Memory B cell (primary cell): ENCODE data around the gene SH3BGRL2.
"Not testable (repeated sequence)": the region's sequence is repeated elsewhere in the genome, so short reads cannot be mapped to it uniquely, and the experiment has no call there.

Source experiments
- ATAC-seq: fragments of 150-1000 bp; cut with Tn5 transposase; 2 replicates; pipeline ENCODE4 v1.10.0; 2021; ENCODE audit warnings: low read depth, mild to moderate bottlenecking, moderate library complexity
- DNase-seq, 2 donors: peaks; one replicate each; pipeline ENCODE4 v3.0.0; 2022; ENCODE audit warnings: low spot score in 2 of 2
- H3K27ac Mint-ChIP-seq: one replicate; pipeline ENCODE4 v1.8.0; 2022; ENCODE audit warnings: mild to moderate bottlenecking, moderate library complexity, mixed read lengths
- H3K27me3 Mint-ChIP-seq: one replicate; pipeline ENCODE4 v1.8.0; 2022; ENCODE audit warnings: mixed read lengths
- H3K36me3 Mint-ChIP-seq: one replicate; pipeline ENCODE4 v1.8.0; 2022; ENCODE audit warnings: mild to moderate bottlenecking, mixed read lengths
- H3K4me1 Mint-ChIP-seq: one replicate; pipeline ENCODE4 v1.8.0; 2022; ENCODE audit warnings: mixed read lengths
- H3K4me3 Mint-ChIP-seq: one replicate; pipeline ENCODE4 v1.8.0; 2022; ENCODE audit warnings: mild to moderate bottlenecking, moderate library complexity, mixed read lengths
- H3K9me3 Mint-ChIP-seq: one replicate; pipeline ENCODE4 v1.8.0; 2022; ENCODE audit warnings: mixed read lengths

SH3BGRL2 gene

DNA sequence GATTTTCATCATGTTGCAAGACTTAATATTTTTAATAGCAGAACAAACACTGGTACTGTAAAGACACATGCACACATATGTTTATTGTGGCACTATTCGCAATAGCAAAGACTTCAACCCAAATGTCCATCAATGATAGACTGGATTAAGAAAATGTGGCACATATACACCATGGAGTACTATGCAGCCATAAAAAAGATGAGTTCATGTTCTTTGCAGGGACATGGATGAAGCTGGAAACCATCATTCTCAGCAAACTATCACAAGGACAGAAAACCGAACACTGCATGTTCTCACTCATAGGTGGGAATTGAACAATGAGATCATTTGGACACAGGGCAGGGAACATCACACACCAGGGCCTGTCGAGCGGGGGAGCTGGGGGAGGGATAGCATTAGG is 51.6 kb downstream of the SH3BGRL2 start:
- not testable (repeated sequence) for H3K4me1 Mint-ChIP-seq, DNase-seq, ATAC-seq, H3K27ac Mint-ChIP-seq, H3K36me3 Mint-ChIP-seq, H3K27me3 Mint-ChIP-seq, H3K9me3 Mint-ChIP-seq, H3K4me3 Mint-ChIP-seq

DNA sequence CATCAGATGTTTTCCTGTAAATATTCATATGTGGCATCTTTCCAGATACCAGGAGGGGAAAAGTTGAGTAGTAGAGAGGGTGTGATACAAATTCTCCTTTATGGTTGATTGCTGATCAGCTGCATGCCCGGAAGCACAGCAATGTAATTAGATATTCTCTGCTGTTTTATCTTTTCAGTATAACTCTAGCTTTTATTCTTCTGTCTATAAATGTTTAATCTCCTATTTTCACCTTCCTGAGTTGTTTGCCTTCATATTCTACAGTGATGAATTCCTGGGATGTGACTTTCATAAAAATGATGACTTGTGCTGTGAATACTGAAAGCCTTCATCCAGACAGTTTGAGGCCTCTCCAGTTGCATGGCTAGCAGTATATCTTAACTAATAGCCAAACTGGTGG is 53.7 kb downstream of the SH3BGRL2 start:
- DNase-seq (no peak), ATAC-seq (no peak)
- H3K36me3 Mint-ChIP-seq, result no peaks in the 10 kb centered on the region
- no peaks in the 10 kb centered on the region for H3K27me3 Mint-ChIP-seq
- H3K4me3 Mint-ChIP-seq, result no peak overlapping the region
- no peak overlapping the region for H3K27ac Mint-ChIP-seq
- H3K9me3 Mint-ChIP-seq, result peaks cover 2% of the 10 kb centered on the region
- H3K4me1 Mint-ChIP-seq, result no peaks in the 10 kb centered on the region

DNA sequence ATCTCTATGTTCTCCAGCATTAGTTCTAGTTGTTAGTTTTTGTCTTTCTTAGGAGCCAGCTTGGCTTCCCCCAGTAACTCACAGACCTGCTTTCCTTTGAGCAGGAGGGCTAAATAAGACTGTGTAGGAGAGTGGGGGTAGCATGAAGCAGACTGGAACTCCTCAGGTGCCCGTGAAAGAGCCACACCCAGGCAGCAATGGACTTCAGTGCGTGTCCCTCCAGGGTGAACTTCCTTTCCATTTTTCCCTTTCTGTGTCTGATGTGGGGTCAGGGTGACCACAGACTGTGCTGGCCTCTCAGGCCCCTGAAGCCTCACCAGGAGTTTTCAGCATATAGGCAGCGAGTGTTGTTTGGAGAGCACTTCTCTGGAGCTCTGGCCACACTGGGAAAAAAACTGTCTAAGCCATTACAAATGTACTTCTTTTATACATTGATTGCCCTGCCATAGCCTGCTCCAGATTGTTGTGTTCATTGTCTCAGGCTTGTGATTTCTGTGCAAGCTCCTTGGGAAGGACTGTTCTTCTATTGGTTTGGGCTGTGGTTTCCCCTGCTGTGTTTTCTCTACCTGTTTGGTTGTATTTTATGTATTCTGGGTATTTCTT is 55.7 kb downstream of the SH3BGRL2 start:
- no peaks in the 10 kb centered on the region for H3K36me3 Mint-ChIP-seq
- peaks cover 3% of the 10 kb centered on the region for H3K9me3 Mint-ChIP-seq
- ATAC-seq (no peak), DNase-seq (no peak)
- H3K27me3 Mint-ChIP-seq, result no peaks in the 10 kb centered on the region
- no peak overlapping the region for H3K27ac Mint-ChIP-seq
- no peak overlapping the region for H3K4me3 Mint-ChIP-seq
- H3K4me1 Mint-ChIP-seq, result no peaks in the 10 kb centered on the region

- no peaks in the 10 kb centered on the region for H3K4me1 Mint-ChIP-seq
- no peak for ATAC-seq
- peaks cover 2% of the 10 kb centered on the region for H3K9me3 Mint-ChIP-seq
- no peaks in the 10 kb centered on the region for H3K36me3 Mint-ChIP-seq
- no peak for DNase-seq
- H3K27ac Mint-ChIP-seq, result no peak overlapping the region
- no peaks in the 10 kb centered on the region for H3K27me3 Mint-ChIP-seq
- H3K4me3 Mint-ChIP-seq, result no peak overlapping the region
These were observed 56.6 kb downstream of the SH3BGRL2 start for GRCh38 chr6:79687759-79688158.

DNA sequence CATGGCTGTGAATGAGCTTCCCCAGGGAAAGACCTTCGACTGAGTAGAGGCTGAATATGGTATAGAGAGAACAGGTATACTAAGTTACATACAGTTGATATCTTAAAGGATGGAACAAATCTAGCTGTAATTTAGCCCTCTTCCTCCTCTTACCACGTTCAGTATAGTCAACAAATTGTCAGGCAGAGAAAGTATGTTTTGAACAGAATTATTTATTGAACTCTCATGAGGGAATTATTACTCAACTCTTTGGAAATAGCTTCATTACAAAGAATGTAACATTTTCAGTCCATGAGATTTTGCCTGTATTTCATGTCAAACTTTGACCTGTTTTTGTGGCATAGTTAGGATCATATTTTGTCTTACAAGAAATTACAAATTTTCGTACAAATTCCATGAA is 63.0 kb downstream of the SH3BGRL2 start:
- Mint-ChIP-seq H3K27ac (no peak overlapping the region), H3K4me3 (no peak overlapping the region), H3K4me1 (no peaks in the 10 kb centered on the region), H3K36me3 (no peaks in the 10 kb centered on the region), H3K9me3 (peaks cover 6% of the 10 kb centered on the region), H3K27me3 (peaks cover 7% of the 10 kb centered on the region)
- no peak for ATAC-seq
- no peak for DNase-seq

DNA sequence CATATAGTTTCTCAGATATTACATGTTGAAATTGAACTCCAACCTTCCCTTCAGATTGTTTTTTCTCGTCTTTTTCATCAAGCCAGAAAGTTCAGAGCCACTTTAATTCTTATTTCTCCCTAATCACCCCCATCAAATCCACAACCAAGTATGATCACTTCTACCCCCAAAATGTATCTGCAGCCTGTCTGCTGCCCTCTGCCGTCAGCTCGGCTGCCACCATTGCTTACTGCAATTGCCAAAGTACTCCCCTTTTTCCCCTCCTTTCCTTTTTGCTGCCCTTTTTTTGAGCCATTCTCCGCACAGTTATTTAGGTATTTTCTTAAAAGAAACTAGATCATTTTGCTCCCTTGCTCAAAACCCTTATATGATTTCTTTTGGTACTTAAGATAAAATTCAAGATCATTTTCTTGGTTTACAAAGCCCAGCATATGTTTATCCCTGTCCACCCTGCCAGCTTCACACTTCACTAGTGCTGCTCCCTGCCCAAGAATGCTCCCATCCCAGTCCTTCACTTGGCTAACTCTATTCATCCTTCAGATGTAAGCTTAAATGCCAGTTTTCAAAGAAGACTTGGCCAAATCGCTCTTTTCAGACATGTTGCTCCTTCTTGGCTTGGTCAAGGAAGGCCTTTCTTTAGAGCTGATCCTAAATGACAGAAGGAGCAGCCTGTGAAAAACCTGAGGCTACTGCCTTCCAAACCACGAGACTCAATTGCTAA is 63.7 kb downstream of the SH3BGRL2 start:
- DNase-seq, result no peak
- Mint-ChIP-seq H3K27ac (no peak overlapping the region), H3K4me1 (no peaks in the 10 kb centered on the region), H3K36me3 (no peaks in the 10 kb centered on the region), H3K27me3 (peaks cover 7% of the 10 kb centered on the region), H3K4me3 (no peak overlapping the region), H3K9me3 (peaks cover 6% of the 10 kb centered on the region)
- ATAC-seq, result no peak

DNA sequence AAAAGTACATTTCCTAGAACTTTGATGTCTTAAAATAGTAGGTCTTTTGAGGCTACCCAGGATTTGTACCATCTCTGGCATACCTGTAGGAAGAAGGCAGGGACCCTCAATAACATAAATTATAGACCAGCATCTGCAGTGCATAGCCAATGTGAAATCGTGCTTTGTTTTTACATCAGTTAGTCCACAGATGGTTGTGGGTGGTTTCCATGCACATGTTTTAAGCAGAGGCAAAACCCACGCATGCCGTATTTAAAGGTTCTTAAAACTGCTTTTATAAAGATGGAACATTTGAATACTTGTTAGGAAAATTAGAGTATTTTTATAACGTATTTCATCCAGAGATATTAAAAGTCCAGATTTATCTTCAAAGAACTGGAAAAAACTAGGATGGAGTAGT is 66.3 kb downstream of the SH3BGRL2 start:
- Mint-ChIP-seq H3K27ac (no peak overlapping the region), H3K4me1 (no peaks in the 10 kb centered on the region), H3K27me3 (peaks cover 7% of the 10 kb centered on the region), H3K4me3 (no peak overlapping the region), H3K9me3 (peaks cover 5% of the 10 kb centered on the region), H3K36me3 (no peaks in the 10 kb centered on the region)
- DNase-seq (no peak), ATAC-seq (no peak)

DNA sequence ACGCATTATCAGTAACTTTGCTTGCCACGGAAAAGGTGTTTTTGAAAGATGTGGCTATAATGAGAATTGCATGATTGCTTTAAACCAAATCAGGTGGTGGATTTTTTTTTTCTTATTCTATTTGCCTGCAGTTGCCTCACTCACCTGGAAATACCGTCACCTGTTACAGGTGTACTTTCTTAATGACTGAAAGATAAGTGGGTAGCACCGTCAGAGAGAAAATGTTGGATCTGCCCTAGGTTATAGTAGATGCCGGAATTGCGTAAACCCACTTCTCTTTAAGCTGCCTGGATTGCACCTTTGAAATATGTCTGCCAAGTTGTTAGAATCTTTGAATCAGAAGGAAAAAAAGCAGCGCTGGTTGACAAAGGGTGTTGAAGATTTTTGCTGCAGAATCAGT is 68.5 kb downstream of the SH3BGRL2 start:
- Mint-ChIP-seq H3K9me3 (peaks cover 2% of the 10 kb centered on the region), H3K36me3 (no peaks in the 10 kb centered on the region), H3K27ac (no peak overlapping the region), H3K4me1 (no peaks in the 10 kb centered on the region), H3K27me3 (peaks cover 3% of the 10 kb centered on the region), H3K4me3 (no peak overlapping the region)
- ATAC-seq (no peak), DNase-seq (no peak)

DNA sequence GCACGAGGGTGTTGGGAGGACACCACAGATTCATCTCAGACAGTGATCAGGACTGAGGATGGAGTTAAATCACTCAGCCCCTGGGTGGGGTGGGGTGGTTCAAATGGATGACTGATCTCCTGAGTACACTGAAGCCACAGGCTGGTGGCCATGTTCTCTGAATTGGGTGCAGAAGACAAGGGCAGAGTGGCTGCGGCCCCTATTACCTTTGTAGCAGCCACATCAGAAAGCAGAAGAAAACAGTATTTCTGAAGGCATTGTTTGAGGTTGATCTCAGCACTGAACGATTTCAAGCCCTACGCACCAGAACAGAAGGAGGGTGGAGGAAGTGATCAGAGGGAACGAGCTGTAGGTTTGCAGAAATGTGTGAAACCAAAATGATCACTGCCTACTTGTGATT is 71.6 kb downstream of the SH3BGRL2 start:
- Mint-ChIP-seq H3K4me3 (no peak overlapping the region), H3K27ac (no peak overlapping the region), H3K9me3 (peaks cover 3% of the 10 kb centered on the region), H3K27me3 (peaks cover 3% of the 10 kb centered on the region), H3K4me1 (no peaks in the 10 kb centered on the region), H3K36me3 (no peaks in the 10 kb centered on the region)
- ATAC-seq (no peak), DNase-seq (no peak)

DNA sequence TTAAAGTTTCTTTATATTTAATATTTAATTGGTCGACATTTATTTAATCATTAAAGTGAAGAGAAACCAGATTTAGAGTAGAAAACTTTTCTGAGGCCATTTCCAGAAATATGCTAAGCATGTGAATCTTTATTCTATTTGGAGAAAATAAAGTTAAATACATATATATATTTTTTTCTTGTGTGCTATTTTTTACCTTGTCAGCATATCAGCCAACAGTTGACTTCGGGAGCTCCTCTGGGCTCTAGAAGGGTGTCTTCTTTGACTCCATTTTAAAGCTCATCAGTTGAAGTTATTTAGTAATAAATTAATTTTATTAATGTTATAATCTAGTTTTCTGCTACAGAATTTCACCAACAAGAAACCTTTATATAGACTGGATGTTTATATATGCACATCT is 73.1 kb downstream of the SH3BGRL2 start:
- Mint-ChIP-seq H3K27ac (no peak overlapping the region), H3K27me3 (peaks cover 6% of the 10 kb centered on the region), H3K9me3 (peaks cover 3% of the 10 kb centered on the region), H3K4me3 (no peak overlapping the region), H3K4me1 (no peaks in the 10 kb centered on the region), H3K36me3 (no peaks in the 10 kb centered on the region)
- no peak for ATAC-seq
- DNase-seq, result no peak

DNA sequence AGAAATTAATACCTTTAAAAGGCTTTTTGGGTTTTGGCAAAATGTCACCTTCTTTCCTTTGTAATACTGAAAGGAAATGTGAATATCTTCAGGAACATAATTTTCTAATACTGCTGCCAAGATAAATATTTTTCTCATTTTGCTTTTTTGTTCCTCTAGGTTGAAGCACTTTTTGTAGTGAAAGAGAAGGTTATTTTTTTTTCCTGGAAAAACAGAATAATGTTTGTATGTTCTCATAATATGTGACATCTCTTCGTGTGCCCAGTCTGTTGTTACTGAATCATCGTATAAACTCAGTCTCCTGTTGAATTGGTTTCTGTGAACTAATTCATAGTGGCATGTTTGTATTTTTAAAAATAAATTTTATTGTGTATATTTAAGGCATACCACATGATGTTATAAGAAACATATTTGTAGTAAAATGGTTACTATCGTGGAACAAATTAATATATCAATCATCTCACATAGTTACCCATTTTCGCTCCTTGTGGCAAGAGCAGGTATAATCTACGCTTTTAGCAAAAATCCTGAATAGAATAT is 74.4 kb downstream of the SH3BGRL2 start:
- DNase-seq (no peak), ATAC-seq (no peak)
- H3K27me3 Mint-ChIP-seq, result peaks cover 6% of the 10 kb centered on the region
- H3K36me3 Mint-ChIP-seq, result no peaks in the 10 kb centered on the region
- no peak overlapping the region for H3K4me3 Mint-ChIP-seq
- H3K27ac Mint-ChIP-seq, result no peak overlapping the region
- peaks cover 3% of the 10 kb centered on the region for H3K9me3 Mint-ChIP-seq
- H3K4me1 Mint-ChIP-seq, result no peaks in the 10 kb centered on the region

DNA sequence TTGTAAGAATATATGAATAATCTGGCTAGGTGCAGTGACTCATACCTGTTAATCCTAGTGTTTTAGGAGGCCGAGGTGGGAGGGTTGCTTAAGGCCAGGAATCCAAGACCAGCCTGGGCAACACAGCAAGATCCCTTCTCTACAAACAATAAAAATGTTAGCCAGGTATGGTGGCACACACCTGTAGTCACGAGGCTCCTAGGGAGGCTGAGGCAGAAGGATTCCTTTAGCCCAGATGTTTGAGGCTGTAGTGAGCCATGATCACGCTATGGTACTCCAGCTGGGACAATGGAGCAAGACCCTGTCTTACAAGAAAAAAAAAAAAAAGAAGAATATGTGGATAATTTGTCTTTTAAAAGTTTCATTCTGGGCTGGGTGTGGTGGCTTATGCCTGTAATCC is 75.4 kb downstream of the SH3BGRL2 start:
- Mint-ChIP-seq H3K9me3 (peaks cover 3% of the 10 kb centered on the region), H3K36me3 (no peaks in the 10 kb centered on the region), H3K4me3 (no peak overlapping the region), H3K27ac (no peak overlapping the region), H3K27me3 (peaks cover 6% of the 10 kb centered on the region), H3K4me1 (no peaks in the 10 kb centered on the region)
- ATAC-seq (no peak), DNase-seq (no peak)

DNA sequence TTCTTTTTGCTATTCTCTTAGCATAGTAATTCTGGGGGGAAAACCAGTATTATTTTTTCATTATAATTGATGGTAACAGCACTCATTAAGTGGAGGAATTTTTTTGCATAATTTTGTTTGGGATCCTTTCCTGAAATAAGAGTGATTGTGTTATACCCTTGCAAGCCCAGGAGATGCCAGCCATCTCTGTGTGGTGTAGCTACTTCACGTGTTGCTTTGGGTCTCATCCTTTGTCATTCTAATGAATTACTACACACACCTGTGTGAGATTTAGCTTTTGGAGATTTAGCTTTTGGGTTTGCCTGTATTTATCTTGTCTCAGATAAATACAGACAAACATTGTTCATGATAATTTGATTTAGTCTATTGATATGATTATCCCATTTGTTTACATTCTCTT is 76.5 kb downstream of the SH3BGRL2 start:
- Mint-ChIP-seq H3K27me3 (peaks cover 6% of the 10 kb centered on the region), H3K9me3 (peaks cover 3% of the 10 kb centered on the region), H3K4me3 (no peak overlapping the region), H3K36me3 (no peaks in the 10 kb centered on the region), H3K27ac (no peak overlapping the region), H3K4me1 (no peaks in the 10 kb centered on the region)
- DNase-seq (no peak), ATAC-seq (no peak)

GRCh38 chr6:79708095-79708791 is 77.1 kb downstream of the SH3BGRL2 start:
- Mint-ChIP-seq H3K4me1 (no peaks in the 10 kb centered on the region), H3K27me3 (peaks cover 8% of the 10 kb centered on the region), H3K4me3 (no peak overlapping the region), H3K36me3 (no peaks in the 10 kb centered on the region), H3K9me3 (peaks cover 3% of the 10 kb centered on the region), H3K27ac (no peak overlapping the region)
- ATAC-seq (no peak), DNase-seq (no peak)
